Breast epithelium (tissue), 3 donors: ENCODE results near the gene HMGCS2.

Experiments
- CTCF ChIP-seq, 3 donors: fragments of 450-650 bp; IDR thresholded peaks; one replicate each; pipeline ENCODE4 v1.5.1; 2016 to 2017; ENCODE audit warnings: antibody characterized with exemption in 3 of 3, mild to moderate bottlenecking in 3 of 3, moderate library complexity in 3 of 3
- POLR2A ChIP-seq: fragments of 450-650 bp; IDR thresholded peaks from one replicate; pipeline ENCODE4 v1.6.1; 2016; ENCODE audit warnings: antibody characterized with exemption, mild to moderate bottlenecking, moderate library complexity

- TF ChIP-seq CTCF (IDR thresholded peaks at IDR 0.05) = no peak
- TF ChIP-seq POLR2A = no peak
Observed at GRCh38 chr1:119799003-119799402, 30.3 kb upstream of the HMGCS2 start.
